Large intestine (tissue), 3 donors: ENCODE data around the gene YWHAH. TPM values are rescaled to one million over a fixed set of nuclear protein-coding genes. Genes with fewer than 3 reads are reported as not detected.
A peak's percentile ranks its signal among the peaks of the same experiment; 100 is the strongest.

ENCODE experiments used
- DNase-seq, 2 donors: peaks; one replicate each; pipeline versions ENCODE4 v3.0.0 to v3.0.0-alpha.2; 2013
- H3K27ac ChIP-seq: one replicate; pipeline ENCODE4 v1.5.1; 2013; ENCODE audit warnings: low read length
- H3K27me3 ChIP-seq: 2 replicates; pipeline ENCODE4 v1.6.1; 2013; ENCODE audit warnings: low read length; ENCODE audit not compliant: control insufficient read depth, insufficient read depth
- H3K36me3 ChIP-seq: 2 replicates; pipeline ENCODE4 v1.6.1; 2013; ENCODE audit warnings: low read length; ENCODE audit not compliant: control insufficient read depth, insufficient read depth
- H3K4me1 ChIP-seq: one replicate; pipeline ENCODE4 v1.6.1; 2013; ENCODE audit warnings: low read length; ENCODE audit not compliant: control insufficient read depth, insufficient read depth
- H3K4me3 ChIP-seq: one replicate; pipeline ENCODE4 v1.5.1; 2013; ENCODE audit warnings: low read length
- H3K9me3 ChIP-seq: one replicate; pipeline ENCODE4 v1.6.1; 2013; ENCODE audit warnings: mild to moderate bottlenecking, low read depth, low read length, moderate library complexity; ENCODE audit not compliant: control insufficient read depth
- WGBS: methylation state at CpG from one replicate; pipeline ENCODE4 v1.1.5; 2013; ENCODE audit warnings: low lambda C conversion rate; ENCODE audit not compliant: insufficient coverage; 5-methylcytosine and 5-hydroxymethylcytosine counted together
- polyA plus RNA-seq: library from polyadenylated mRNA; unstranded; fragments of 120-200 nt; gene quantifications from one replicate; pipeline ENCODE4 v1.2.1, GENCODE V29; 2013

The YWHAH gene
- polyA plus RNA-seq, 1 donor: 90.3 TPM

DNA sequence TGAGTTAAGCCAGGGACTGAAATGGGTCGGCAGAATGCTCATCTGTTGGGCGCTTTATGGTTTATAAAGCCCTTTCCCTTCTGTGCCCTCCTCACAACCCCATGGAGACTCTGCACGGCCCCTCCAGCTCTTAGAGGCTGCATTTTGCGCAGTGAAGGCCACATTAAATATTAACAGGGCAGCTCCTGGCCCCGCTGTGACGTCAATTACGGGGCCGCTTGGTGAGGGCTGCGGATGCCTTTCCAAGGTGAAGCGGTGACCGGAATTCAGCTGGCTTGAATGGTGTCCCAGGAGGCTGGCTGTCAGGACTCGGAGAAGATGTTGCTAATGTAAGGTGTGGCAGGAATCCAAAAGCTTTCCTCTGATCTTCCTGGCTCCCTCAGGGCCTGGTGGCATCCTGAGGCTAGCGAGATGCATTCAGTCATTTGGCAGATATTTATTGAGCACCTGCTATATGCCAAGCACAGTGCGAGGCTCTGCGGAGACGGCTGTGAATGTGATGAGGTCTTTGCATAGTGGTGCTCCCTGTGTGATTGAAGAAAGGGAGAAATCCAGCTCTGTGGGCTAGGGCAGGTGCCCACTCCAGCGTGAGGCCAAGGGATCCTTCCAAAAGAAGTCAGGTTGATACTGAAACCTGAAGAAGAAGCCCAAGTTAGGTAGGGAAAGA lies 10.4 kb upstream of the YWHAH start:
- WGBS: 94% methylated on average over 2 of the region's 17 CpGs
- H3K4me1 ChIP-seq: peaks cover 3% of the 10 kb centered on the region
- no peaks in the 10 kb centered on the region for H3K36me3 ChIP-seq
- H3K27me3 ChIP-seq: no peaks in the 10 kb centered on the region
- no peaks in the 10 kb centered on the region for H3K9me3 ChIP-seq
- H3K4me3 ChIP-seq: no peak overlapping the region
- no peak overlapping the region for H3K27ac ChIP-seq
- DNase-seq: no peak

DNA sequence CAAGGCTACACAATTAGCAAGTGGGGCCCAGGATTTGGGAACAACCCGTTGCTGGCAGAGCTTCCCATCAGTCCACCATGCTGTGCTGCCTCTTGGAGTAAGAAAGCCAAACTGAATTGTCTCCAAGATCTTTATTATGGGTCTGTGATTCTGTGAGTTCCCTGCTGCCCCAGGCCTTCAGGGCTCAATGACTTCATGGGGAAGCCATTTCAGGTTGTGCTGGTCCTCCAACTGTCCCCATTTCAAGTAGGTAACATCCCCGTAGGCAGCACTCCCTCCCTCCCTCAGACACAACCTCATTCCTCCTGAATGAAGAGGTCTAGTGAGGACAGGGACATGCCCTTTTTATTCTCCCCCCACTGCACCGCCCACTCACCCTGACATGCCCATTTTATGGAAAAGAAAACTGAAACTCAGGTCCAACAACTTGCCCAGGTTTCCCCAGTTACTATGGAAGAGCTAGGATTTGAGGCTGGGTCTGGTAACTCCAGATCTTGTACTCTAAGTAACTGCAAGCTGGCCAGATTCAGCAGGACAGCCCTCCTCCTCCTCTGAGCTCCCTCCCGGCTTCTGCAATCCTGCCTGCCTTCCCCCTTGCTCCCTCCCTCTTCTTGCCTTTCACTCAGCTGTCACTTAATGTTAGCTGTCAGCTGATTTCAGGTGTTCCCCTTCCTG lies 8.2 kb upstream of the YWHAH start:
- no peaks in the 10 kb centered on the region for H3K9me3 ChIP-seq
- no CpG with 5 or more reads among the region's 4 CpGs for WGBS
- no peak overlapping the region for H3K27ac ChIP-seq
- no peaks in the 10 kb centered on the region for H3K4me1 ChIP-seq
- no peak overlapping the region for H3K4me3 ChIP-seq
- no peak for DNase-seq
- H3K27me3 ChIP-seq: no peaks in the 10 kb centered on the region
- H3K36me3 ChIP-seq: no peaks in the 10 kb centered on the region

GRCh38 chr22:31937341-31937740 lies 7.0 kb upstream of the YWHAH start:
- no peak overlapping the region for H3K4me3 ChIP-seq
- H3K27me3 ChIP-seq: no peaks in the 10 kb centered on the region
- no peaks in the 10 kb centered on the region for H3K9me3 ChIP-seq
- no peak for DNase-seq
- H3K4me1 ChIP-seq: no peaks in the 10 kb centered on the region
- no peak overlapping the region for H3K27ac ChIP-seq
- no CpG with 5 or more reads among the region's 3 CpGs for WGBS
- H3K36me3 ChIP-seq: no peaks in the 10 kb centered on the region

- no CpG with 5 or more reads among the region's 8 CpGs for WGBS
- Histone ChIP-seq H3K27ac (no peak overlapping the region), H3K9me3 (no peaks in the 10 kb centered on the region), H3K27me3 (no peaks in the 10 kb centered on the region), H3K36me3 (no peaks in the 10 kb centered on the region), H3K4me3 (no peak overlapping the region), H3K4me1 (no peaks in the 10 kb centered on the region)
- DNase-seq: no peak
Measured at GRCh38 chr22:31938296-31938695, 6.0 kb upstream of the YWHAH start.

GRCh38 chr22:31940506-31940905 lies 3.8 kb upstream of the YWHAH start:
- Histone ChIP-seq H3K4me3 (no peak overlapping the region), H3K4me1 (peaks cover 3% of the 10 kb centered on the region), H3K36me3 (no peaks in the 10 kb centered on the region), H3K27ac (no peak overlapping the region), H3K9me3 (no peaks in the 10 kb centered on the region), H3K27me3 (no peaks in the 10 kb centered on the region)
- DNase-seq: no peak
- WGBS: no CpG with 5 or more reads among the region's 9 CpGs

GRCh38 chr22:31942091-31942490 lies 2.2 kb upstream of the YWHAH start:
- Histone ChIP-seq H3K9me3 (no peaks in the 10 kb centered on the region), H3K36me3 (no peaks in the 10 kb centered on the region), H3K27ac (no peak overlapping the region), H3K4me1 (peaks cover 9% of the 10 kb centered on the region), H3K27me3 (no peaks in the 10 kb centered on the region), H3K4me3 (no peak overlapping the region)
- WGBS: 79% methylated on average over 4 of the region's 5 CpGs
- DNase-seq: no peak

DNA sequence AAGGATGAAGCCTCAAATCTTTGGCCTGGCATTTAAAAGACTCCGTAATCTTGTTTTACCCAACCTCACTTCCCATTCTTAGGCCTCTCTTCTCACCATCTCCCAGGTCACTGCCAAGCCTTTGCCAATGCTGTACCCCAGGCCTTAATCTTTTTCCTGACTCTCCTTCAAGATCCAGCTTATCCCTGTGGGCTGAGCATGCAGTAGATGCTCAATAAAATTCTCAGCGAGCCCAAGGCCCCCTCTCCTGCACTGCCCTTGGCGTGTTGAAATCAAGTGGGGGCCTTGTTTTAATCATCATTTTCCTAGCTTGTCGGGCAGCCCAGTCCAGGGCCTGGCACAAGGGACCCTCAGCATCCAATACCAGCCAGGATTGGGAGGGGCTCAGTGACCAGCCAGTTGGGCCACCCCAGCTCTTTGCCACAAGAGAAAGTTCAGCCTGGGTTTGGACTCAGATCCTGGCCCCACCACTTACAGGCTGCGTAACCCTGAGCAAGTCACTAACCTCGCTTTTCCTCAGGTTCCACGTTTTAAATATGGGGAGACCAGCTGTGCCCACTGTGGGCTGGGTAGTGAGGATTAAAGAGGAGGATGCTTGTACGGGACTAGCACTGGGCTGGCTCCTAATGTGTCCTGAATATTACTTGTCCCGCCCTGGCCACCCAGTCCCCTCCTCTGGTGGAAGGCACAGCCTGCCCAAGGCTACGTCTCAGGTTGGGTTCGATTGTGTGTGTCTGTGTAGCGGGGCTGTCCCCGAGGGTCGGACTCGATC lies 943 bp upstream of the YWHAH start:
- Histone ChIP-seq H3K27ac (peak overlapping the region; percentile 85), H3K27me3 (no peaks in the 10 kb centered on the region), H3K36me3 (peaks cover 9% of the 10 kb centered on the region), H3K9me3 (no peaks in the 10 kb centered on the region), H3K4me1 (peaks cover 9% of the 10 kb centered on the region), H3K4me3 (peak overlapping the region; percentile 60)
- DNase-seq: no peak
- no CpG with 5 or more reads among the region's 15 CpGs for WGBS

DNA sequence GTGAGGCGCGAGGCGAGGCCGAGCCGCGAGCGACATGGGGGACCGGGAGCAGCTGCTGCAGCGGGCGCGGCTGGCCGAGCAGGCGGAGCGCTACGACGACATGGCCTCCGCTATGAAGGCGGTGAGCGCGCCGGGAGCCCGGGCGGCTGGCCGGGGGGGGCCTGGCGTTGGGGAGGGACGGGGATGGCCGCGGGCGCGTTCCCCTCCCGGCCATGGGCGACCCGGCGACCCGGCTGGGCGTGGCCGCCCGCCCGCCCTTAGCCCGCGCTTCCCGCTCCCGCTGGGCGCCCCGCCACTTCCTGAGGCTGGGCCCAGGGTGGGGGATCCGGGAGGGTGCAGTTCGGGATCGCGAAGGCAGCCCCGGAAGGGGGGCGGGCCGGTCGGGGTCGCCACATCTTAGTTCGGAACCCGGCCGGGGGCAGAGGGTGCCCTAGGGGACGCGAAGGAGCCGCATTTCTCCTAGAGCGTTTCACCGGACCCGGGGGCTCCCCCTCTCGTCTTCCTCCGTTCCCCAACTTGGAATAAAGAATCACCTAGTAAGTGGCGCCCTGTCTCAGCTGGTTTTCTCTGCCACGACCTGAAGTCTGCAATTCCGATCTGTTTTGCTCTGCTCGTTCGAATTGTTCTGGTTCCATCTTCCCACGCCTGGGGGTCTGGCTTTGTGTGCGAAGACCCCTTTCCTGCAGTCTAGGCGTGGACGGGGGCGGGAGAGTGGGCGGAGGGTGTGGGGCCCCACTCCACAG lies 536 bp downstream of the YWHAH start:
- Histone ChIP-seq H3K9me3 (no peaks in the 10 kb centered on the region), H3K27ac (peak overlapping the region; percentile 61), H3K36me3 (peaks cover 12% of the 10 kb centered on the region), H3K4me3 (peak overlapping the region; percentile 73), H3K4me1 (peaks cover 9% of the 10 kb centered on the region), H3K27me3 (no peaks in the 10 kb centered on the region)
- DNase-seq: no peak
- whole genome bisulfite sequencing: no CpG with 5 or more reads among the region's 76 CpGs

DNA sequence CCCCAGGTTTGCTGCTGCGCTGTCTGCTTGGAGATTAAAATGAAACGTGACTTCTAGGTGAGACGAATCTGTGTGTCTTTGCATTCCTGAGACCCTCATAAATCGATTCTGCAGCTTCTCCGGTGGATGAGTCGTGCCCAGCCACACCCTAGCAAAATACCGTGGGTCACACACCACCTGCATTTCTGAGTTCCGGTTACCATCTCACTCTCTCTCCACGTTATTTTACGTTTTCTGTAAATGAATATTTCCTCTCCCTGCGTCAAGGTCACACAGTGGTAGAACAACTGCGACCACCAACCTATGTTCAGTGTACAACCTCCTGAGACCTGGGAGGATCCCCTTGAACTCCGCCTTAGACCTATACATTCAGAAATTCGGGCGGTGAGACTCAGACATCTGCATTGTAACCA lies 1.1 kb downstream of the YWHAH start:
- no CpG with 5 or more reads among the region's 15 CpGs for WGBS
- no peak for DNase-seq
- Histone ChIP-seq H3K4me3 (peak overlapping the region; percentile 73), H3K27me3 (no peaks in the 10 kb centered on the region), H3K27ac (peak overlapping the region; percentile 61), H3K36me3 (peaks cover 16% of the 10 kb centered on the region), H3K4me1 (peaks cover 9% of the 10 kb centered on the region), H3K9me3 (no peaks in the 10 kb centered on the region)
